Natural killer cell (primary cell): ENCODE data around the gene FGD6. TPM values are rescaled to one million over a fixed set of nuclear protein-coding genes. Genes with fewer than 3 reads are reported as not detected.

ENCODE experiments used
- ATAC-seq, 3 donors: fragments of 150-1000 bp in 2 of 3; fragments of 200-7000 bp in 1 of 3; cut with Tn5 transposase; 1 replicate in 1 of 3; 2 replicates in 2 of 3; pipeline ENCODE4 v1.10.0; 2021; ENCODE audit warnings: mild to moderate bottlenecking in 2 of 3, moderate library complexity in 2 of 3
- DNase-seq, 2 donors: peaks; one replicate each; pipeline versions ENCODE4 v3.0.0 to v3.0.0-alpha.2; 2013 to 2021; ENCODE audit warnings: mixed read lengths in 1 of 2
- H3K27ac ChIP-seq: one replicate; pipeline ENCODE4 v1.5.1; 2013; ENCODE audit warnings: mild to moderate bottlenecking, low read length
- H3K27me3 ChIP-seq: one replicate; pipeline ENCODE4 v1.6.1; 2013; ENCODE audit warnings: low read length; ENCODE audit not compliant: control insufficient read depth, insufficient read depth
- H3K36me3 ChIP-seq: one replicate; pipeline ENCODE4 v1.6.1; 2013; ENCODE audit warnings: low read length; ENCODE audit not compliant: control insufficient read depth, insufficient read depth
- H3K4me1 ChIP-seq: one replicate; pipeline ENCODE4 v1.6.1; 2013; ENCODE audit warnings: low read length; ENCODE audit not compliant: control insufficient read depth, insufficient read depth
- H3K4me3 ChIP-seq: one replicate; pipeline ENCODE4 v1.5.1; 2013; ENCODE audit warnings: low read length
- H3K9me3 ChIP-seq: one replicate; pipeline ENCODE4 v1.6.1; 2013; ENCODE audit warnings: low read length; ENCODE audit not compliant: control insufficient read depth, insufficient read depth
- H3K27ac Mint-ChIP-seq, 2 donors: one replicate each; pipeline ENCODE4 v1.8.0; 2022; ENCODE audit warnings: mild to moderate bottlenecking in 2 of 2, mixed read lengths in 2 of 2, moderate library complexity in 1 of 2
- H3K27me3 Mint-ChIP-seq, 2 donors: one replicate each; pipeline ENCODE4 v1.8.0; 2022; ENCODE audit warnings: low read depth in 2 of 2, mixed read lengths in 2 of 2
- H3K36me3 Mint-ChIP-seq: one replicate; pipeline ENCODE4 v1.8.0; 2022; ENCODE audit warnings: mixed read lengths
- H3K4me1 Mint-ChIP-seq, 2 donors: one replicate each; pipeline ENCODE4 v1.8.0; 2022; ENCODE audit warnings: mixed read lengths in 2 of 2
- H3K4me3 Mint-ChIP-seq: one replicate; pipeline ENCODE4 v1.8.0; 2022; ENCODE audit warnings: mild to moderate bottlenecking, moderate library complexity, mixed read lengths
- H3K9me3 Mint-ChIP-seq, 2 donors: one replicate each; pipeline ENCODE4 v1.8.0; 2022; ENCODE audit warnings: mixed read lengths in 2 of 2
- WGBS: methylation state at CpG from one replicate; pipeline ENCODE4 v1.1.7; 2013; ENCODE audit warnings: missing lambda C conversion rate; ENCODE audit not compliant: insufficient coverage; 5-methylcytosine and 5-hydroxymethylcytosine counted together
- intact Hi-C: fragments of 100-400 bp; cut with micrococcal nuclease; formaldehyde crosslinking; loops from one replicate; pipeline ENCODE4 v1.14.2; 2022
- total RNA-seq, 4 donors: library from RNA; stranded (reverse); fragments of 120-200 nt in 1 of 4; gene quantifications; one replicate each; pipeline versions ENCODE4 v1.2.3 to v1.2.4, GENCODE V29; 2013 to 2022
- TF ChIP-seq, protein P1 (sequence below): fragments of 200-600 bp; IDR thresholded peaks from one replicate; pipeline ENCODE4 v1.8.0; 2022; ENCODE audit warnings: antibody characterized with exemption

The FGD6 gene
- total RNA-seq, 3 donors from 2014 or later (not counting 1 experiment from before 2014, with no cell fraction given): 1.5 to 1.9 (median 1.9) TPM

GRCh38 chr12:95231190-95231589 lies 13.9 kb upstream of the FGD6 start:
- Mint-ChIP-seq H3K9me3 (no peaks in the 10 kb centered on the region), H3K27ac (no peak overlapping the region), H3K27me3 (no peaks in the 10 kb centered on the region), H3K4me3 (no peak overlapping the region), H3K36me3 (no peaks in the 10 kb centered on the region), H3K4me1 (peaks cover 6% of the 10 kb centered on the region in 2 donors)
- Histone ChIP-seq H3K4me1 (no peaks in the 10 kb centered on the region), H3K27me3 (no peaks in the 10 kb centered on the region), H3K4me3 (no peak overlapping the region), H3K36me3 (no peaks in the 10 kb centered on the region), H3K27ac (no peak overlapping the region), H3K9me3 (no peaks in the 10 kb centered on the region)
- TF ChIP-seq, protein P1, sequence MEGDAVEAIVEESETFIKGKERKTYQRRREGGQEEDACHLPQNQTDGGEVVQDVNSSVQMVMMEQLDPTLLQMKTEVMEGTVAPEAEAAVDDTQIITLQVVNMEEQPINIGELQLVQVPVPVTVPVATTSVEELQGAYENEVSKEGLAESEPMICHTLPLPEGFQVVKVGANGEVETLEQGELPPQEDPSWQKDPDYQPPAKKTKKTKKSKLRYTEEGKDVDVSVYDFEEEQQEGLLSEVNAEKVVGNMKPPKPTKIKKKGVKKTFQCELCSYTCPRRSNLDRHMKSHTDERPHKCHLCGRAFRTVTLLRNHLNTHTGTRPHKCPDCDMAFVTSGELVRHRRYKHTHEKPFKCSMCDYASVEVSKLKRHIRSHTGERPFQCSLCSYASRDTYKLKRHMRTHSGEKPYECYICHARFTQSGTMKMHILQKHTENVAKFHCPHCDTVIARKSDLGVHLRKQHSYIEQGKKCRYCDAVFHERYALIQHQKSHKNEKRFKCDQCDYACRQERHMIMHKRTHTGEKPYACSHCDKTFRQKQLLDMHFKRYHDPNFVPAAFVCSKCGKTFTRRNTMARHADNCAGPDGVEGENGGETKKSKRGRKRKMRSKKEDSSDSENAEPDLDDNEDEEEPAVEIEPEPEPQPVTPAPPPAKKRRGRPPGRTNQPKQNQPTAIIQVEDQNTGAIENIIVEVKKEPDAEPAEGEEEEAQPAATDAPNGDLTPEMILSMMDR: no peak
- WGBS: 88% methylated on average over 1 of the region's 2 CpGs
- ATAC-seq (no peak), DNase-seq (no peak)
- intact Hi-C loops: no loop called here

GRCh38 chr12:95230313-95230712 lies 13.0 kb upstream of the FGD6 start:
- H3K27me3 Mint-ChIP-seq: no peaks in the 10 kb centered on the region
- ATAC-seq (no peak), DNase-seq (no peak)
- no peak overlapping the region for H3K27ac Mint-ChIP-seq
- peaks cover 2% of the 10 kb centered on the region for H3K36me3 ChIP-seq
- H3K4me1 Mint-ChIP-seq: peaks cover 6% of the 10 kb centered on the region in 2 donors
- H3K27me3 ChIP-seq: no peaks in the 10 kb centered on the region
- H3K9me3 Mint-ChIP-seq: no peaks in the 10 kb centered on the region
- TF ChIP-seq, protein P1: no peak
- H3K36me3 Mint-ChIP-seq: no peaks in the 10 kb centered on the region
- intact Hi-C loops: no loop called here
- no peaks in the 10 kb centered on the region for H3K4me1 ChIP-seq
- H3K4me3 Mint-ChIP-seq: no peak overlapping the region
- no peak overlapping the region for H3K27ac ChIP-seq
- H3K4me3 ChIP-seq: no peak overlapping the region
- H3K9me3 ChIP-seq: no peaks in the 10 kb centered on the region

- DNase-seq (no peak), ATAC-seq (no peak)
- Histone ChIP-seq H3K9me3 (no peaks in the 10 kb centered on the region), H3K27ac (no peak overlapping the region), H3K36me3 (peaks cover 2% of the 10 kb centered on the region), H3K4me1 (no peaks in the 10 kb centered on the region), H3K27me3 (no peaks in the 10 kb centered on the region), H3K4me3 (no peak overlapping the region)
- TF ChIP-seq, protein P1: no peak
- H3K4me1 Mint-ChIP-seq: peaks cover 10 to 11% of the 10 kb centered on the region in 2 donors
- no peaks in the 10 kb centered on the region for H3K9me3 Mint-ChIP-seq
- no peaks in the 10 kb centered on the region for H3K36me3 Mint-ChIP-seq
- WGBS: 94% methylated on average over 7 of the region's 7 CpGs
- no peaks in the 10 kb centered on the region for H3K27me3 Mint-ChIP-seq
- intact Hi-C loops: no loop called here
- H3K27ac Mint-ChIP-seq: no peak overlapping the region
- H3K4me3 Mint-ChIP-seq: no peak overlapping the region
These were observed 12.4 kb upstream of the FGD6 start for GRCh38 chr12:95229636-95230035.

- Histone ChIP-seq H3K27me3 (no peaks in the 10 kb centered on the region), H3K9me3 (no peaks in the 10 kb centered on the region), H3K4me3 (no peak overlapping the region), H3K27ac (no peak overlapping the region), H3K36me3 (peaks cover 2% of the 10 kb centered on the region), H3K4me1 (no peaks in the 10 kb centered on the region)
- ATAC-seq (no peak), DNase-seq (no peak)
- intact Hi-C loops: no loop called here
- TF ChIP-seq, protein P1: no peak
- H3K4me3 Mint-ChIP-seq: no peak overlapping the region
- H3K36me3 Mint-ChIP-seq: no peaks in the 10 kb centered on the region
- no peaks in the 10 kb centered on the region for H3K9me3 Mint-ChIP-seq
- no peaks in the 10 kb centered on the region for H3K27me3 Mint-ChIP-seq
- 94% methylated on average over 2 of the region's 2 CpGs for WGBS
- peaks cover 14 to 16% of the 10 kb centered on the region in 2 donors for H3K4me1 Mint-ChIP-seq
- H3K27ac Mint-ChIP-seq: no peak overlapping the region
These were observed 11.3 kb upstream of the FGD6 start for GRCh38 chr12:95228617-95229016.
